SK-N-SH (cell line): ENCODE results near the gene TMIGD2. TPM values are rescaled to one million over a fixed set of nuclear protein-coding genes. Genes with fewer than 3 reads are reported as not detected.

Experiments
- CTCF ChIA-PET: fragments of 300-600, 350-600 bp; formaldehyde crosslinking; extraction: SDS; loops from one replicate; lab custom pipeline; 2021; lab: Yijun Ruan, JAX
- POLR2A ChIA-PET: fragments of 350-600 bp; sonication (Branson Sonifier 250); formaldehyde crosslinking; extraction: SDS; loops from one replicate; lab custom pipeline; 2020; ENCODE audit warnings: antibody characterized with exemption, inconsistent platforms; lab: Yijun Ruan, JAX
- DNase-seq: peaks from one replicate; pipeline ENCODE4 v3.0.0; 2012
- H2AFZ ChIP-seq: fragments of 200-600 bp; sonication (generic); 2 replicates; pipeline ENCODE4 v1.8.1; 2016; ENCODE audit warnings: antibody characterized with exemption, mild to moderate bottlenecking, low read depth
- H3F3A ChIP-seq: fragments of 200-600 bp; sonication (generic); replicated peaks from 2 replicates; pipeline ENCODE3; 2016; ENCODE audit warnings: antibody characterized with exemption, mild to moderate bottlenecking; ENCODE audit not compliant: insufficient read depth
- H3K27ac ChIP-seq, 2 experiments: fragments of 200-500 bp in 1 of 2; fragments of 200-600 bp in 1 of 2; sonication (Bioruptor generic) in 1 of 2; sonication (generic), shearing (Covaris generic) in 1 of 2; 2 replicates each; pipeline versions ENCODE4 v1.5.1 to v1.6.1; 2014 to 2016; ENCODE audit warnings: low read depth in 2 of 2, inconsistent platforms in 1 of 2, low read length in 1 of 2, mild to moderate bottlenecking in 1 of 2, mixed read lengths in 1 of 2
- H3K27me3 ChIP-seq: fragments of 200-600 bp; sonication (generic), shearing (Covaris generic); 2 replicates; pipeline ENCODE4 v1.6.1; 2016; ENCODE audit warnings: mixed run types; ENCODE audit not compliant: insufficient read depth
- H3K36me3 ChIP-seq, 2 experiments: fragments of 200-500 bp in 1 of 2; fragments of 200-600 bp in 1 of 2; sonication (Bioruptor generic) in 1 of 2; sonication (generic) in 1 of 2; replicated peaks in 1 of 2; 2 replicates each; pipeline versions ENCODE3 to v1.5.1; 2014 to 2016; ENCODE audit warnings: low read length in 1 of 2, mild to moderate bottlenecking in 1 of 2; ENCODE audit not compliant: insufficient read depth in 2 of 2, control insufficient read depth in 1 of 2
- H3K4me1 ChIP-seq, 2 experiments: fragments of 200-500 bp in 1 of 2; fragments of 200-600 bp in 1 of 2; sonication (Bioruptor generic) in 1 of 2; sonication (generic), shearing (Covaris generic) in 1 of 2; 2 replicates each; pipeline versions ENCODE4 v1.5.1 to v1.6.1; 2014 to 2016; ENCODE audit warnings: low read depth in 1 of 2, low read length in 1 of 2, mixed run types in 1 of 2; ENCODE audit not compliant: insufficient read depth in 2 of 2, control insufficient read depth in 1 of 2
- H3K4me2 ChIP-seq: fragments of 200-600 bp; sonication (generic), shearing (Covaris generic); 2 replicates; pipeline ENCODE4 v1.6.1; 2017; ENCODE audit warnings: mixed run types
- H3K4me3 ChIP-seq, 2 experiments: fragments of 200-500 bp in 1 of 2; fragments of 200-600 bp in 1 of 2; sonication (Bioruptor generic) in 1 of 2; sonication (generic), shearing (Covaris generic) in 1 of 2; 2 replicates each; pipeline versions ENCODE4 v1.5.1 to v1.8.1; 2014 to 2016; ENCODE audit warnings: low read depth in 2 of 2, inconsistent platforms in 1 of 2, low read length in 1 of 2, mild to moderate bottlenecking in 1 of 2, mixed read lengths in 1 of 2, moderate library complexity in 1 of 2
- H3K79me2 ChIP-seq: fragments of 200-600 bp; sonication (generic); 2 replicates; pipeline ENCODE4 v1.8.1; 2017; ENCODE audit warnings: mild to moderate bottlenecking; ENCODE audit not compliant: insufficient read depth
- H3K9ac ChIP-seq: fragments of 200-600 bp; sonication (generic); 2 replicates; pipeline ENCODE4 v1.6.1; 2017; ENCODE audit warnings: mixed run types
- H3K9me2 ChIP-seq: fragments of 200-600 bp; sonication (generic); 2 replicates; pipeline ENCODE4 v1.6.1; 2017; ENCODE audit warnings: mixed run types
- H3K9me3 ChIP-seq: fragments of 200-600 bp; sonication (generic); 2 replicates; pipeline ENCODE4 v1.6.1; 2017; ENCODE audit warnings: mixed run types, mild to moderate bottlenecking, moderate library complexity
- H4K20me1 ChIP-seq: fragments of 200-600 bp; sonication (generic); 2 replicates; pipeline ENCODE4 v1.6.1; 2017; ENCODE audit warnings: mild to moderate bottlenecking, mixed run types; ENCODE audit not compliant: insufficient read depth
- CHD2 ChIP-seq: fragments of 150-350 bp; IDR thresholded peaks from 2 replicates; pipeline ENCODE4 v1.6.1; 2018; ENCODE audit warnings: low read length; ENCODE audit not compliant: partially characterized antibody
- CTCF ChIP-seq: fragments of 200-600 bp; sonication (generic); IDR thresholded peaks from 2 replicates; pipeline ENCODE4 v1.6.1; 2017; ENCODE audit warnings: antibody characterized with exemption, mild to moderate bottlenecking, moderate library complexity
- ELF1 ChIP-seq: IDR thresholded peaks from 2 replicates; pipeline ENCODE4 v1.4.0; 2012
- FOSL2 ChIP-seq: IDR thresholded peaks from 2 replicates; pipeline ENCODE4 v1.4.0; 2012; ENCODE audit warnings: low read depth, mild to moderate bottlenecking, moderate library complexity, borderline replicate concordance
- FOXJ3 ChIP-seq: sonication (generic); formaldehyde crosslinking; IDR thresholded peaks from 2 replicates; pipeline ENCODE4 v1.5.1; 2020; ENCODE audit warnings: mild to moderate bottlenecking, missing genetic modification reagents
- FOXM1 ChIP-seq: IDR thresholded peaks from 2 replicates; pipeline ENCODE4 v1.4.0; 2012; ENCODE audit warnings: low read depth, mild to moderate bottlenecking
- GABPA ChIP-seq: IDR thresholded peaks from 2 replicates; pipeline ENCODE4 v1.4.0; 2012; ENCODE audit warnings: low read depth, mild to moderate bottlenecking
- JUND ChIP-seq: IDR thresholded peaks from 2 replicates; pipeline ENCODE4 v1.4.0; 2012
- MAX ChIP-seq: IDR thresholded peaks from 2 replicates; pipeline ENCODE4 v1.4.0; 2012; ENCODE audit warnings: low read depth
- MEF2A ChIP-seq: IDR thresholded peaks from 2 replicates; pipeline ENCODE4 v1.4.0; 2012; ENCODE audit warnings: low read depth, borderline replicate concordance
- MXI1 ChIP-seq: IDR thresholded peaks from 2 replicates; pipeline ENCODE4 v1.6.1; 2012; ENCODE audit warnings: mild to moderate bottlenecking, low read depth, low read length, improper control_type of control experiment
- NRF1 ChIP-seq: IDR thresholded peaks from 2 replicates; pipeline ENCODE4 v1.6.1; 2012; ENCODE audit warnings: low read depth, mild to moderate bottlenecking, low read length
- RAD21 ChIP-seq: IDR thresholded peaks from 2 replicates; pipeline ENCODE4 v1.6.1; 2012; ENCODE audit warnings: mild to moderate bottlenecking, low read length
- RCOR1 ChIP-seq: fragments of 150-350 bp; IDR thresholded peaks from 2 replicates; pipeline ENCODE4 v1.6.1; 2017; ENCODE audit warnings: antibody characterized with exemption, low read length
- REST ChIP-seq: IDR thresholded peaks from 2 replicates; pipeline ENCODE4 v1.6.1; 2012; ENCODE audit warnings: mild to moderate bottlenecking, low read depth, low read length, moderate library complexity
- RFX5 ChIP-seq: IDR thresholded peaks from 2 replicates; pipeline ENCODE4 v1.6.1; 2012; ENCODE audit warnings: mild to moderate bottlenecking, improper control_type of control experiment, low read length
- TEAD4 ChIP-seq: IDR thresholded peaks from 2 replicates; pipeline ENCODE4 v1.4.0; 2012; ENCODE audit warnings: mild to moderate bottlenecking, borderline replicate concordance; ENCODE audit not compliant: insufficient read depth
- USF1 ChIP-seq: IDR thresholded peaks from 2 replicates; pipeline ENCODE4 v1.4.0; 2012; ENCODE audit warnings: low read depth, borderline replicate concordance
- YY1 ChIP-seq: IDR thresholded peaks from 2 replicates; pipeline ENCODE4 v1.4.0; 2012; ENCODE audit warnings: low read depth, mild to moderate bottlenecking
- ZBTB33 ChIP-seq: IDR thresholded peaks from 2 replicates; pipeline ENCODE4 v1.4.0; 2012; ENCODE audit warnings: low read depth, borderline replicate concordance
- WGBS: methylation state at CpG from one replicate; pipeline ENCODE4 v1.1.6; 2017; ENCODE audit warnings: low lambda C conversion rate; 5-methylcytosine and 5-hydroxymethylcytosine counted together
- polyA plus RNA-seq, 3 experiments: library from polyadenylated mRNA; depleted of rRNA; stranded (reverse); fragments of >200 nt; gene quantifications; 2 replicates each; pipeline ENCODE4 v1.2.3, GENCODE V29; 2012

The TMIGD2 gene
- polyA plus RNA-seq, 1 of the 3 experiments (the other 2 are of a cell fraction) = not detected

GRCh38 chr19:4350726-4351125 is 48.5 kb upstream of the TMIGD2 start (continued):
- TF ChIP-seq CTCF = no peak

- Histone ChIP-seq H3K9me3 (no peaks in the 10 kb centered on the region), H3K27ac (no peak overlapping the region), H2AFZ (no peak overlapping the region), H3F3A (peaks cover 14% of the 10 kb centered on the region), H3K4me1 (no peaks in the 10 kb centered on the region), H3K27me3 (no peaks in the 10 kb centered on the region), H3K9me2 (no peaks in the 10 kb centered on the region), H3K79me2 (no peaks in the 10 kb centered on the region), H3K4me3 (no peak overlapping the region), H3K9ac (no peak overlapping the region), H3K36me3 (peaks cover 6 to 15% of the 10 kb centered on the region in 2 experiments), H3K4me2 (no peak overlapping the region), H4K20me1 (no peaks in the 10 kb centered on the region)
- CTCF ChIA-PET = interaction anchor here (9.7 kb wide), 1 partner anchor 83 kb away, joined by 130 read pairs; no protein-coding TSS in a partner anchor
- no peak for DNase-seq
- WGBS = 85% methylated on average over 8 of the region's 8 CpGs
- TF ChIP-seq FOSL2 = no peak
- TF ChIP-seq CTCF = no peak
- no peak for TF ChIP-seq JUND
- no peak for TF ChIP-seq RFX5
- TF ChIP-seq RCOR1 = no peak
- TF ChIP-seq NRF1 = no peak
- no peak for TF ChIP-seq FOXJ3 (CRISPR knock-in tag)
- no peak for TF ChIP-seq FOXM1
- TF ChIP-seq MXI1 = no peak
- TF ChIP-seq TEAD4 = no peak
- no peak for TF ChIP-seq MEF2A
- TF ChIP-seq GABPA = no peak
- TF ChIP-seq YY1 = no peak
- no peak for TF ChIP-seq CHD2
- no peak for TF ChIP-seq USF1
- TF ChIP-seq RAD21 = no peak
- no peak for TF ChIP-seq MAX
- TF ChIP-seq REST = no peak
- no peak for TF ChIP-seq ELF1
- TF ChIP-seq ZBTB33 = no peak
- POLR2A ChIA-PET = no interaction called here
Measured at GRCh38 chr19:4350111-4350510, 47.9 kb upstream of the TMIGD2 start.
